GM20000 (cell line): ENCODE data around the gene TNXB.

Experiments
- DNase-seq: peaks from one replicate; pipeline ENCODE4 v3.0.0; 2012; ENCODE audit warnings: low spot score
- CTCF ChIP-seq: IDR thresholded peaks from 2 replicates; pipeline ENCODE4 v1.5.1; 2012; ENCODE audit warnings: mild to moderate bottlenecking, control low read depth; ENCODE audit errors: extremely low read depth, missing control alignments

TNXB gene

DNA sequence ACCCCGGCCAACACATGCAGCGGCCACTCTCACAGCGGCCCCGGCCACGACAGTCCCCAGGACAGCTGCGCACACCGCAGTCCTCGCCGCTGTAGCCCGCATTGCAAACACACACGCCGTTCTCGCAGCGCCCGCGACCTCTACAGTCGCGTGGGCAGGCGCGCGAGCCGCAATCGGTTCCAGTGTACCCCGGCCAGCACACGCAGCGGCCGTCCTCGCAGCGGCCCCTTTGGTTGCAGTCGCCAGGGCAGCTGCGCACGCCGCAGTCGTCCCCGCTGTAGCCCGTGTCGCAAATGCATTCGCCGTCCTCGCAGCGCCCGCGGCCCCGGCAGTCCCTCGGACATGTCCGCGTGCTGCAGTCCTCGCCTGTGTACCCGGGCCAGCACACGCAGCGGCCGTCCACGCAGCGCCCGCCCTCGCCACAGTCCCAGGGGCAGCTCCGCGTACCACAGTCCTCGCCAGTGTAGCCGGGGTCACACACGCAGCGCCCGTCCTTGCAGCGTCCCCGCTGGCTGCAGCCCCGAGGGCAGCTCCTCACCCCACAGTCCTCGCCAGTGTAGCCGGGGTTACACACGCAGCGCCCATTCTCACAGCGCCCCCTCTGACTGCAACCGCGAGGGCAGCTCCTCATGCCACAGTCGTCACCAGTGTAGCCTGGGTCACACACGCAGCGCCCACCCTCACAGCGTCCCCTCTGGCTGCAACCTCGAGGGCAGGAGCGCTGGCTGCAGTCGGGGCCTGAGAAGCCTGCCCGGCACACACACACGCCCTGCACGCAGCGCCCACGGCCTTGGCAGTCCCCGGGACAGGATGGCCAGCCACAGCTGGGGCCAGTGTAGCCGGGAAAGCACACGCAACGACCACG lies 12.5 kb downstream of the TNXB start:
- no peak for TF ChIP-seq CTCF
- no peak for DNase-seq

GRCh38 chr6:32096087-32096393 lies 13.1 kb downstream of the TNXB start:
- no peak for DNase-seq
- no peak for TF ChIP-seq CTCF

- TF ChIP-seq CTCF: no peak
- DNase-seq: no peak
These were observed 13.6 kb downstream of the TNXB start for GRCh38 chr6:32095338-32096086.

DNA sequence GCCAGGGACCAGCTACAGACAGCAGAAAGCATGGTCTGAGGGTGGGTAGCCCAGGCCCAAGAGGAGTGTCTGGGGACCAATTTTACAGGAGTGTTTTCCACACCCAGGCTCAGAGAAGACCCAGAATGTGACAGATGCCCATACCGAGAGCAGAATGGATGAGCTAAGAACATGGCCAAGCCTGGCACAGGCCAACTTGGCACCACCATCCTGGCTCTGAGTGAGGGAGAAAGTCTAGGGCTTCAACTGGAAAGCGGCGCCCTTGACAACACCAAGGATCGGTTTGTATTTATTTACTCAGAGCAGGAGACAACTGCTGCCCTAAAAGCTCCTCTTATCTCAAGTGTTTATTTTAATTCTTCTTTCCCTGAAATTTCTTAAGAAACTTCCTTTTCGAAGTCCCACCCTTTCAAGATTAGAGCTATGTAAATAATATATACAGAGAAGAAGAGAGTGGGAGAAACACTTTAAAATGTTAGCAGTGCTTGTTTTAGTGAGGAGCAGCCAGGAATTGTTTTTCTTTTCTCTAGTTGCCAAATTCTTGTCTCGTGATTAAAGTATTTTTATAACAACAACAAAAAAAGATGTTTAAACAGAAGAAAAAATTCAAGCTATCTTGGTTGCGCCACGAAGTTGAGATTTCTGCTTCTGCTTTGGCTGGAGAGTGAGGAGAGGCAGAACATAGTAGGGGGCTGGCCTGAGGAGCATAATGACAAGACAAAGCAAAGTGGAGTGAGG lies 16.2 kb downstream of the TNXB start:
- no peak for TF ChIP-seq CTCF
- peak; percentile 5 for DNase-seq

DNA sequence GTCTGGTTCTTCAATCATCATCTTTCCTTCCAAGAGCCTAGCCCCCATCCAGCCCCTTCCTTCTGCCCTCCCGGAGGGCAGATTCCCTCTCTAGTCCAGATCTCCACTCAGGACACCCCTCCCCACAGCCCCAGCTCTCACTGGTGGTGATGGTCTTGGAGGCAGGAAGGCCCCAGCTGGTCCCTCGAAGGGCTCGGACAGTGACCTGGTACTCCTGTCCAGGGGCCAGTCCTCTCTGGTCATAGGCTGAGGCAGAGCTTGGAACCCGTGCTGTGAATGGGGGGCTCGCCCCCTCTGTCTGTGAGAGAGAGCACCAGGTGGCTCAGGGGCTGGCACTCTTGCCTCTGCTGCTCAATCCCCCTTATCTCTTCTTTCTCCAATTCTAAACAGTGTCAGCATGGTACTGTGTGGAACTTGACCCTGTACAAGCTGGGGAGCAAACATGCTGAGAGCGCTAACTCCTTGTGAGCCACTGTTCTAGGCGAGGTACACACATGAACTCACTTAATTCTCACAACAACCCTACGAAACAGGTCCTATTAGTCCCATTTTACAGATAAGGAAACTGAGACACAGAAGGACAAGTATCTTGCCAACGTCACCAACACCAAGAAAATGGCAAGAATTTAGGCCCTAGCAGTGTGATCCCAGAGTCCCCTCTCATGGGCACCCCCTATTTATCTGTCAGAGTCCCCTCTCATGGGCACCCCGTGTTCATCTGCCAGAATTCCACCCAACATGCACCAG lies 19.9 kb downstream of the TNXB start:
- no peak for TF ChIP-seq CTCF
- DNase-seq: no peak

DNA sequence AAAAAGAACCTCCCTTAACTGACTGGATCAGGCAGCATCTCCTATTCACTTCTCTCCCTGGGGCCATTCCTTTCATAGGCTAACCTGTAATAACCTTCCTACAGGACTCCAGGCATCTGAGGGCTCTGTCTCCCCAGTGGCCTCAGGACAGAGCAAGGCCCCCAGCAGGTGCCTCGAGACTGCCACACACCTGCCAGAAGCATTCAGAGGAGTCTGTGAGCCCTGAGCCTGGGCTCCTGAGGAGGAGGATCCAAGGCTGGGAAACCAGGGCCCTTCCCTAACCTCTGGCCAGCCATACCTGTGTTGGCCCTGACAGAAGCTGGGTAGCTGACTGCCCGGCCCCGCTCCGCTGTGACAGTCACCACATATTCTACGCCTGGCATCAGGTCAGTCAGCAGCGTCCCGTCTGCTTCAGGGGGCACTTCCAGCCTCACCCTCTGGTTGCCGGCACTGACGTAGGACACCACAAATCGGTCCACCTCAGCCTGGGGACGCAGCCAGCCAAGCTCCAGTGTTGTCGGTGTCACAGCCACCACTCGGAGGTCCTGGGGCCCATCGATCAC lies 20.6 kb downstream of the TNXB start:
- no peak for TF ChIP-seq CTCF
- DNase-seq: no peak
